Tibial nerve (tissue), 4 donors: Measurements from ENCODE around the gene SLIT3.

Experiments used
- CTCF ChIP-seq, 5 experiments: fragments of 200-600 bp in 3 of 5; fragments of 450-650 bp in 2 of 5; sonication (generic) in 3 of 5; IDR thresholded peaks; one replicate each; pipeline ENCODE4 v1.5.1; 2016 to 2019; ENCODE audit warnings: antibody characterized with exemption in 5 of 5, mild to moderate bottlenecking in 3 of 5, moderate library complexity in 2 of 5
- EP300 ChIP-seq, 2 donors: sonication (generic); formaldehyde crosslinking; IDR thresholded peaks; one replicate each; pipeline ENCODE4 v1.6.1; 2017; ENCODE audit warnings: antibody characterized with exemption in 2 of 2, mild to moderate bottlenecking in 1 of 2
- POLR2A ChIP-seq, 2 donors: fragments of 450-650 bp; IDR thresholded peaks; one replicate each; pipeline ENCODE4 v1.6.1; 2017; ENCODE audit warnings: antibody characterized with exemption in 2 of 2, mild to moderate bottlenecking in 2 of 2, moderate library complexity in 2 of 2

DNA sequence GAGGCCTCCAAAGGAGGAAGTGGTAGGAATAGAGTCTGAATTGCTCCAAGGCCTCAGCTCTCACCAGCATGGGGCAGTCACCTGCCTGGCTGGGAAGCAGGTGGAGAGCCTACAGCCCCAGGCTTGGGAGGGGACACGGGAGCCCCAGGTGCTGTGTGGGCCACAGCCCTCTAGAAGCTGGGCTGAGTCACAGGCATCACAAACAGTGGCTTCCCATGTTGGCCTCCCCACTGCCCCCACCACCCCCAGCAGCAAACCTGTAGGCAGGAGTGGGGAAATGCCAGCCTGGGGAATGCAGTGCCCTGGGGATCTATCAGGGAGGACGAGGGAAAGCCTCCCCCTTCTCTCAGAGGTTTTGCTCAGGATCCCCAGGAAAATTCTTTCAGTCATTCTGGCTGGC, 309.6 kb downstream of the SLIT3 start:
- TF ChIP-seq EP300 (IDR thresholded peaks at IDR 0.05) (no peak), CTCF (IDR thresholded peaks at IDR 0.05) (no peak), POLR2A (IDR thresholded peaks at IDR 0.05) (no peak)
